HepG2 (cell line): ENCODE results near the gene VWA1. TPM values are rescaled to one million over a fixed set of nuclear protein-coding genes. Genes with fewer than 3 reads are reported as not detected.
A peak's percentile ranks its signal among the peaks of the same experiment; 100 is the strongest.

Experiments used
- ELF1 ChIP-seq: sonication (generic); formaldehyde crosslinking; IDR thresholded peaks from 2 replicates; pipeline ENCODE4 v1.4.0; 2020; ENCODE audit warnings: missing genetic modification reagents
- GZF1 ChIP-seq: sonication (generic); formaldehyde crosslinking; IDR thresholded peaks from 2 replicates; pipeline ENCODE4 v1.5.1; 2020; ENCODE audit warnings: mild to moderate bottlenecking, missing genetic modification reagents
- HOXA9 ChIP-seq: sonication (generic); formaldehyde crosslinking; IDR thresholded peaks from 2 replicates; pipeline ENCODE4 v1.8.1; 2022; ENCODE audit warnings: missing genetic modification reagents, mild to moderate bottlenecking, moderate library complexity, borderline replicate concordance
- MAFF ChIP-seq: IDR thresholded peaks from 2 replicates; pipeline ENCODE4 v1.6.1; 2011; ENCODE audit warnings: low read depth, low read length, improper control_type of control experiment
- MXD4 ChIP-seq: IDR thresholded peaks from 2 replicates; pipeline ENCODE4 v1.6.1; 2016; ENCODE audit warnings: mild to moderate bottlenecking, missing biosample characterization, missing genetic modification reagents
- NCOA2 ChIP-seq: sonication (generic); formaldehyde crosslinking; IDR thresholded peaks from 2 replicates; pipeline ENCODE4 v1.8.0; 2022; ENCODE audit warnings: inconsistent platforms
- REL ChIP-seq: sonication (generic); formaldehyde crosslinking; conservative IDR thresholded peaks from 2 replicates; pipeline ENCODE4 v1.8.0; 2022; ENCODE audit warnings: mild to moderate bottlenecking, missing genetic modification reagents, moderate library complexity
- SNRNP70 ChIP-seq: fragments of 200-400 bp; formaldehyde crosslinking; IDR thresholded peaks from 2 replicates; pipeline ENCODE4 v1.6.1; 2017; ENCODE audit warnings: mild to moderate bottlenecking, low read depth, low read length, moderate library complexity
- ZNF331 ChIP-seq: sonication (generic); formaldehyde crosslinking; IDR thresholded peaks from 2 replicates; pipeline ENCODE4 v1.4.0; 2020; ENCODE audit warnings: missing genetic modification reagents
- ZNF589 ChIP-seq: sonication (generic); formaldehyde crosslinking; conservative IDR thresholded peaks from 2 replicates; pipeline ENCODE4 v1.8.0; 2022; ENCODE audit warnings: mild to moderate bottlenecking, moderate library complexity, missing genetic modification reagents
- polyA plus RNA-seq, 8 experiments: library from polyadenylated mRNA; depleted of rRNA in 3 of 8; stranded (reverse) in 7 of 8; unstranded in 1 of 8; fragments of >200 nt; fragmentation: Illumina TruSeq in 4 of 8; extraction: Trizol in 4 of 8; gene quantifications; 2 replicates each; pipeline versions ENCODE4 v1.2.1 to v1.2.3, GENCODE V29; 2011 to 2016; ENCODE audit warnings: low read depth in 4 of 8, missing spikeins in 1 of 8, mixed read lengths in 1 of 8; ENCODE audit not compliant: insufficient read depth in 1 of 8
- total RNA-seq, 5 experiments: library from RNA; depleted of rRNA; stranded (reverse); fragments of >200 nt; fragmentation: Illumina TruSeq; extraction: Trizol; gene quantifications; 2 replicates each; pipeline ENCODE4 v1.2.3, GENCODE V29; 2016; ENCODE audit warnings: low read depth in 1 of 5
- TF ChIP-seq, protein P1 (sequence below): IDR thresholded peaks from 2 replicates; pipeline ENCODE4 v1.6.1; 2016; ENCODE audit warnings: low read depth
- TF ChIP-seq, protein P2 (sequence below): sonication (generic); formaldehyde crosslinking; IDR thresholded peaks from 2 replicates; pipeline ENCODE4 v1.4.0; 2020; ENCODE audit warnings: missing genetic modification reagents
- TF ChIP-seq, protein P3 (sequence below): sonication (generic); formaldehyde crosslinking; IDR thresholded peaks from 2 replicates; pipeline ENCODE4 v1.5.0; 2020; ENCODE audit warnings: missing genetic modification reagents, mild to moderate bottlenecking, borderline replicate concordance
- TF ChIP-seq, protein P4 (sequence below): sonication (generic); formaldehyde crosslinking; IDR thresholded peaks from 2 replicates; pipeline ENCODE4 v1.9.0; 2021; ENCODE audit warnings: missing genetic modification reagents, mild to moderate bottlenecking, borderline replicate concordance
- TF ChIP-seq, protein P5 (sequence below): sonication (generic); formaldehyde crosslinking; IDR thresholded peaks from 2 replicates; pipeline ENCODE4 v1.8.1; 2022; ENCODE audit warnings: mild to moderate bottlenecking, missing genetic modification reagents
- TF ChIP-seq, protein P6 (sequence below): sonication (generic); formaldehyde crosslinking; conservative IDR thresholded peaks from 2 replicates; pipeline ENCODE4 v1.4.0; 2020; ENCODE audit warnings: mild to moderate bottlenecking, missing genetic modification reagents, moderate library complexity
- TF ChIP-seq, protein P7 (sequence below): sonication (generic); formaldehyde crosslinking; IDR thresholded peaks from 2 replicates; pipeline ENCODE4 v1.4.0; 2020; ENCODE audit warnings: mild to moderate bottlenecking, missing genetic modification reagents

VWA1 gene
- total and polyA plus RNA-seq, 2 of the 13 experiments (the other 11 are each of a cell fraction or from before 2014, with no cell fraction given), result 40.9 to 57.5 TPM

DNA sequence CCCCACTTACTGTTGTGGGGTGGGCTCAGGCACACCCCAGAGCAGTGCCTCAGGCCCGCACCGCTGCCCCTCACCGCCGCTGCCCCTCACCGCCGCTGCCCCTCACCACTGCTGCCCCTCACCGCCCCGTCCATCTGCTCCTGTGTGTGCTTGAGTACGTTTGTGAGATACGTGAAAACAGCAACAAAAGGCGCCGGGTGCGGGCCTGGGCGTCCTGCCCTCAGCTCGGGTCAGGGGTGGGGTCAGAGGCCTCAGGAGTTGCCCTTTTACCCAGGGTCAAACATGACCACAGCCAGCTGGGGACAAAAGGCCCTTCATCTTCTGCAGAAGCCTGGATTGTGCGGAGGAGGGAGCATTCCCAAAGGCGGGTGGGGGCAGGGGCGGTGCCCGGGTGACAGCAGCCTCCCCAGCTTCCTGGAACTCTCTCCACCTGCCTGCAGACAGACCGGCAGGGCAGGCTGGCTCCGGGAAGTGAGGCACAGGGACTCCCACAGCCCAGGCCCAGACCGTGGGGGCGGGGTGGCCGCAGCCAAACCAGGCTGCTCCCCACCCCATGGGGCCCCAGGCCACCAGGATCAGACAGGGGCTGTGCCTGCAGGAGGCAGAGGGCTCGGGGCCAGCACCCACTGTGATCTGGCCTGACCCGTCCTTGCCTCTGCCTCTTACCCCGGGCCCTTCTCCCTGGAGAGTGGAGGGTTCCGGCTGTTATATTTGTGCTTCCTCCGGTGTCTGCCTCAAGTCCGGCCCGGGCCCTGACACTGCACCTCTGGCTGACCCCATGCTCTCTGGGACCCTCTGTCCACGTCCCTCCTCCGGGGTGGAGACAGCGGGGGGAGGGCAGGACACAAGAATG lies 2.3 kb upstream of the VWA1 start (continued):
- TF ChIP-seq NCOA2 (CRISPR knock-in tag) (peak; percentile 97), ZNF331 (CRISPR knock-in tag) (peak; percentile 91), ZNF589 (CRISPR knock-in tag) (no peak), HOXA9 (CRISPR knock-in tag) (no peak), SNRNP70 (no peak), ELF1 (CRISPR knock-in tag) (peak; percentile 93), MAFF (no peak), GZF1 (CRISPR knock-in tag) (no peak), MXD4 (peak; percentile 87), REL (no peak)
- TF ChIP-seq, protein P1, sequence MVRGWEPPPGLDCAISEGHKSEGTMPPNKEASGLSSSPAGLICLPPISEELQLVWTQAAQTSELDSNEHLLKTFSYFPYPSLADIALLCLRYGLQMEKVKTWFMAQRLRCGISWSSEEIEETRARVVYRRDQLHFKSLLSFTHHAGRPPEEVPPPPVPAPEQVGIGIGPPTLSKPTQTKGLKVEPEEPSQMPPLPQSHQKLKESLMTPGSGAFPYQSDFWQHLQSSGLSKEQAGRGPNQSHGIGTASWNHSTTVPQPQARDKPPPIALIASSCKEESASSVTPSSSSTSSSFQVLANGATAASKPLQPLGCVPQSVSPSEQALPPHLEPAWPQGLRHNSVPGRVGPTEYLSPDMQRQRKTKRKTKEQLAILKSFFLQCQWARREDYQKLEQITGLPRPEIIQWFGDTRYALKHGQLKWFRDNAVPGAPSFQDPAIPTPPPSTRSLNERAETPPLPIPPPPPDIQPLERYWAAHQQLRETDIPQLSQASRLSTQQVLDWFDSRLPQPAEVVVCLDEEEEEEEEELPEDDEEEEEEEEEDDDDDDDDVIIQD, result peak; percentile 11; the same call in 1 of the 2 replicates
- TF ChIP-seq, protein P2, sequence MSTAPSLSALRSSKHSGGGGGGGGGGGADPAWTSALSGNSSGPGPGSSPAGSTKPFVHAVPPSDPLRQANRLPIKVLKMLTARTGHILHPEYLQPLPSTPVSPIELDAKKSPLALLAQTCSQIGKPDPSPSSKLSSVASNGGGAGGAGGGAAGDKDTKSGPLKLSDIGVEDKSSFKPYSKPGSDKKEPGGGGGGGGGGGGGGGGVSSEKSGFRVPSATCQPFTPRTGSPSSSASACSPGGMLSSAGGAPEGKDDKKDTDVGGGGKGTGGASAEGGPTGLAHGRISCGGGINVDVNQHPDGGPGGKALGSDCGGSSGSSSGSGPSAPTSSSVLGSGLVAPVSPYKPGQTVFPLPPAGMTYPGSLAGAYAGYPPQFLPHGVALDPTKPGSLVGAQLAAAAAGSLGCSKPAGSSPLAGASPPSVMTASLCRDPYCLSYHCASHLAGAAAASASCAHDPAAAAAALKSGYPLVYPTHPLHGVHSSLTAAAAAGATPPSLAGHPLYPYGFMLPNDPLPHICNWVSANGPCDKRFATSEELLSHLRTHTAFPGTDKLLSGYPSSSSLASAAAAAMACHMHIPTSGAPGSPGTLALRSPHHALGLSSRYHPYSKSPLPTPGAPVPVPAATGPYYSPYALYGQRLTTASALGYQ (CRISPR knock-in tag), result peak; percentile 84
- TF ChIP-seq, protein P3, sequence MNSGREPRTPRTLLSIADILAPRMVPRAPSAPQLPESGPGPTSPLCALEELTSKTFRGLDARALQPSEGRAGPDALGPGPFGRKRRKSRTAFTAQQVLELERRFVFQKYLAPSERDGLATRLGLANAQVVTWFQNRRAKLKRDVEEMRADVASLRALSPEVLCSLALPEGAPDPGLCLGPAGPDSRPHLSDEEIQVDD (CRISPR knock-in tag), result no peak
- TF ChIP-seq, protein P4, sequence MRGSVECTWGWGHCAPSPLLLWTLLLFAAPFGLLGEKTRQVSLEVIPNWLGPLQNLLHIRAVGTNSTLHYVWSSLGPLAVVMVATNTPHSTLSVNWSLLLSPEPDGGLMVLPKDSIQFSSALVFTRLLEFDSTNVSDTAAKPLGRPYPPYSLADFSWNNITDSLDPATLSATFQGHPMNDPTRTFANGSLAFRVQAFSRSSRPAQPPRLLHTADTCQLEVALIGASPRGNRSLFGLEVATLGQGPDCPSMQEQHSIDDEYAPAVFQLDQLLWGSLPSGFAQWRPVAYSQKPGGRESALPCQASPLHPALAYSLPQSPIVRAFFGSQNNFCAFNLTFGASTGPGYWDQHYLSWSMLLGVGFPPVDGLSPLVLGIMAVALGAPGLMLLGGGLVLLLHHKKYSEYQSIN (CRISPR knock-in tag), result 0 out of 2 replicates have a peak, but pooled peaks have one; percentile 59
- TF ChIP-seq, protein P5, sequence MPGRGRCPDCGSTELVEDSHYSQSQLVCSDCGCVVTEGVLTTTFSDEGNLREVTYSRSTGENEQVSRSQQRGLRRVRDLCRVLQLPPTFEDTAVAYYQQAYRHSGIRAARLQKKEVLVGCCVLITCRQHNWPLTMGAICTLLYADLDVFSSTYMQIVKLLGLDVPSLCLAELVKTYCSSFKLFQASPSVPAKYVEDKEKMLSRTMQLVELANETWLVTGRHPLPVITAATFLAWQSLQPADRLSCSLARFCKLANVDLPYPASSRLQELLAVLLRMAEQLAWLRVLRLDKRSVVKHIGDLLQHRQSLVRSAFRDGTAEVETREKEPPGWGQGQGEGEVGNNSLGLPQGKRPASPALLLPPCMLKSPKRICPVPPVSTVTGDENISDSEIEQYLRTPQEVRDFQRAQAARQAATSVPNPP (CRISPR knock-in tag), result no peak
- TF ChIP-seq, protein P6, sequence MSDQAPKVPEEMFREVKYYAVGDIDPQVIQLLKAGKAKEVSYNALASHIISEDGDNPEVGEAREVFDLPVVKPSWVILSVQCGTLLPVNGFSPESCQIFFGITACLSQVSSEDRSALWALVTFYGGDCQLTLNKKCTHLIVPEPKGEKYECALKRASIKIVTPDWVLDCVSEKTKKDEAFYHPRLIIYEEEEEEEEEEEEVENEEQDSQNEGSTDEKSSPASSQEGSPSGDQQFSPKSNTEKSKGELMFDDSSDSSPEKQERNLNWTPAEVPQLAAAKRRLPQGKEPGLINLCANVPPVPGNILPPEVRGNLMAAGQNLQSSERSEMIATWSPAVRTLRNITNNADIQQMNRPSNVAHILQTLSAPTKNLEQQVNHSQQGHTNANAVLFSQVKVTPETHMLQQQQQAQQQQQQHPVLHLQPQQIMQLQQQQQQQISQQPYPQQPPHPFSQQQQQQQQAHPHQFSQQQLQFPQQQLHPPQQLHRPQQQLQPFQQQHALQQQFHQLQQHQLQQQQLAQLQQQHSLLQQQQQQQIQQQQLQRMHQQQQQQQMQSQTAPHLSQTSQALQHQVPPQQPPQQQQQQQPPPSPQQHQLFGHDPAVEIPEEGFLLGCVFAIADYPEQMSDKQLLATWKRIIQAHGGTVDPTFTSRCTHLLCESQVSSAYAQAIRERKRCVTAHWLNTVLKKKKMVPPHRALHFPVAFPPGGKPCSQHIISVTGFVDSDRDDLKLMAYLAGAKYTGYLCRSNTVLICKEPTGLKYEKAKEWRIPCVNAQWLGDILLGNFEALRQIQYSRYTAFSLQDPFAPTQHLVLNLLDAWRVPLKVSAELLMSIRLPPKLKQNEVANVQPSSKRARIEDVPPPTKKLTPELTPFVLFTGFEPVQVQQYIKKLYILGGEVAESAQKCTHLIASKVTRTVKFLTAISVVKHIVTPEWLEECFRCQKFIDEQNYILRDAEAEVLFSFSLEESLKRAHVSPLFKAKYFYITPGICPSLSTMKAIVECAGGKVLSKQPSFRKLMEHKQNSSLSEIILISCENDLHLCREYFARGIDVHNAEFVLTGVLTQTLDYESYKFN, result peak; percentile 93
- TF ChIP-seq, protein P7, sequence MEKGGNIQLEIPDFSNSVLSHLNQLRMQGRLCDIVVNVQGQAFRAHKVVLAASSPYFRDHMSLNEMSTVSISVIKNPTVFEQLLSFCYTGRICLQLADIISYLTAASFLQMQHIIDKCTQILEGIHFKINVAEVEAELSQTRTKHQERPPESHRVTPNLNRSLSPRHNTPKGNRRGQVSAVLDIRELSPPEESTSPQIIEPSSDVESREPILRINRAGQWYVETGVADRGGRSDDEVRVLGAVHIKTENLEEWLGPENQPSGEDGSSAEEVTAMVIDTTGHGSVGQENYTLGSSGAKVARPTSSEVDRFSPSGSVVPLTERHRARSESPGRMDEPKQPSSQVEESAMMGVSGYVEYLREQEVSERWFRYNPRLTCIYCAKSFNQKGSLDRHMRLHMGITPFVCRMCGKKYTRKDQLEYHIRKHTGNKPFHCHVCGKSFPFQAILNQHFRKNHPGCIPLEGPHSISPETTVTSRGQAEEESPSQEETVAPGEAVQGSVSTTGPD (CRISPR knock-in tag), result peak; percentile 30; the same call in 1 of the 2 replicates
